AG09319 (cell line): ENCODE measurements around the gene RAP1GAP2.

ENCODE experiments used
- DNase-seq: peaks from one replicate; pipeline ENCODE4 v3.0.0-alpha.2; 2010; ENCODE audit warnings: low read depth; ENCODE audit errors: extremely low read depth
- TF ChIP-seq, protein P1 (sequence below): IDR thresholded peaks from 2 replicates; pipeline ENCODE4 v1.5.1; 2011; ENCODE audit warnings: low read depth, mild to moderate bottlenecking, inconsistent platforms, low read length, moderate library complexity

RAP1GAP2 gene

DNA sequence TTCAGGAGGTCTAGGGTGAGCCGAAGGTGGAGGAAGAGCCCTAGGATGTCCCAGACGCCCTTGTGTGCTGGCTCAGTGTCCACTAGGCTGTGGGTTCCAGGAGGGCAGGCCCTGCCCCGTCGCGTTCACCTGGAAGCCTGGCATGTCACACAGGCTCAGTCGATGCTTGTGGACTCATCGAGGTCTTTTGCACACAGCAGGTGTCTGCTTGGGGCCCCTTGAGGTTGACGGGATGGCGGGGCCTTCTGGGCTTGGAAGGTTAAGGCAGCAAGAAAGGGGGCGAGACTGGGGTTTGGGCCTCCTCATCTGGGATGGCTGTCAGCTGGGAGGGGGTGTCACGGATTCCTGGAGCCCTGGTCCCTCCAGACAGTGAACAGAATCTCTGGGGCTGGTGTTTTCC, 1.9 kb downstream of the RAP1GAP2 start:
- TF ChIP-seq, protein P1, sequence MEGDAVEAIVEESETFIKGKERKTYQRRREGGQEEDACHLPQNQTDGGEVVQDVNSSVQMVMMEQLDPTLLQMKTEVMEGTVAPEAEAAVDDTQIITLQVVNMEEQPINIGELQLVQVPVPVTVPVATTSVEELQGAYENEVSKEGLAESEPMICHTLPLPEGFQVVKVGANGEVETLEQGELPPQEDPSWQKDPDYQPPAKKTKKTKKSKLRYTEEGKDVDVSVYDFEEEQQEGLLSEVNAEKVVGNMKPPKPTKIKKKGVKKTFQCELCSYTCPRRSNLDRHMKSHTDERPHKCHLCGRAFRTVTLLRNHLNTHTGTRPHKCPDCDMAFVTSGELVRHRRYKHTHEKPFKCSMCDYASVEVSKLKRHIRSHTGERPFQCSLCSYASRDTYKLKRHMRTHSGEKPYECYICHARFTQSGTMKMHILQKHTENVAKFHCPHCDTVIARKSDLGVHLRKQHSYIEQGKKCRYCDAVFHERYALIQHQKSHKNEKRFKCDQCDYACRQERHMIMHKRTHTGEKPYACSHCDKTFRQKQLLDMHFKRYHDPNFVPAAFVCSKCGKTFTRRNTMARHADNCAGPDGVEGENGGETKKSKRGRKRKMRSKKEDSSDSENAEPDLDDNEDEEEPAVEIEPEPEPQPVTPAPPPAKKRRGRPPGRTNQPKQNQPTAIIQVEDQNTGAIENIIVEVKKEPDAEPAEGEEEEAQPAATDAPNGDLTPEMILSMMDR: no peak
- DNase-seq: no peak

DNA sequence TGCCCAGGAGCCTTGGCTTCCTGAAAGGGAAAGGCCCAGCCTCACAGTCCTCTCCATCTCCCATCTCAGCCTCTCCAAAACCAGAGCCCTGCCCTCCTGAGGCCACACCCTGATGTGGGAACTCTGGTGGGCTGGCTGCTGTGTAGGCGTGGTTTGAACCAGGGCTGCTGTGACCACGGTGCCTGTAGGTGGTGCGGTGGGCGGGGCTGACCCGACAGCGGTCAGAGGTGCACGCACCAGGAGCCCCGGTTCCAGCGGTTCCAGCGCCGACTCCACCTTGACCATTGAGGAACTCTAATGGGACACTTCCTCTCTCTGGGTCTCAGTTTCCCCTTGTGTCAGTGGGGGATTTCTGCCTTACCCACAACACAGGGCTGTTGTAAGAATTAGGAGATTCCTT, 2.4 kb downstream of the RAP1GAP2 start:
- TF ChIP-seq, protein P1: no peak
- no peak for DNase-seq

- TF ChIP-seq, protein P1: no peak
- DNase-seq: no peak
These were observed 3.4 kb downstream of the RAP1GAP2 start for GRCh38 chr17:2799653-2800052.

DNA sequence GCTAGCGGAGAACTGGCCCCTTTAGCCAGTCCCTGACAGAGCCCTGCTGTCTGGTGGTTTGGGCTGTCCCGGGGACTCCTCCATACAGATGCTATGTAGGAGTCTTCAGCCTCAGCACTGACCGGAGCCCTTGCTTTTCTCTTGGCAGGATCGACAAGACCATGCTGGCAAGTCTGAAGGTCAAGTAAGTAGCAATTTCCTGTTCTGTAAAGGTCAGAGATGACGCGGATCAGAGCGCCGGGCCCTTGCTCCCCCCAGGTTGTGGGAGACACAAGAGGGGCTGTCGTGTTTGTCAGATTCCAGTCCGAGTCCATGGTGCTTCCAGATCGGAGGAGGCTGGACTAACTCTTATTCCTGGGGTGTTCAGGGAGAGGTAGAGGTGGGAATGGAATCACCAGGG, 4.1 kb downstream of the RAP1GAP2 start:
- TF ChIP-seq, protein P1: no peak
- no peak for DNase-seq

GRCh38 chr17:2801841-2802240, 5.6 kb downstream of the RAP1GAP2 start:
- TF ChIP-seq, protein P1: no peak
- DNase-seq: no peak

DNA sequence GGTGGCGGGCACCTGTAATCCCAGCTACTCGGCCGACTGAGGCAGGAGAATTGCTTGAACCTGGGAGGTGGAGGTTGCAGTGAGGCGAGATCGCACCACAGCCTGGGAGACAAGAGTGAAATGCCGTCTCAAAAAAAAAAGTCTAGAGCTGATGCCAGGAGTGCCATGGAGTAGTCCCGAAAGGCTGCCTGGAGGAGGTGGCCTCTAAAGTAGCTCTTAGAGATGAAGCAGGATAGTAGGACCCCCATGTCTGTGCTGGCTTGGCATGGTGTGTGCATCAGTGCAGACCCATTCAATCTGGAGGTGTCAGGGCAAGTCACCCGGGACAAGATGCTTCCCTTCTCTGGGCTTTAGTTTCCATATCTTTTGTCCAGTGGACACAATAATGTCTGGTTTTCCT, 6.3 kb downstream of the RAP1GAP2 start:
- no peak for DNase-seq
- TF ChIP-seq, protein P1: no peak

- TF ChIP-seq, protein P1: no peak
- no peak for DNase-seq
These were observed 7.1 kb downstream of the RAP1GAP2 start for GRCh38 chr17:2803386-2803785.

- TF ChIP-seq, protein P1: no peak
These were observed 7.7 kb downstream of the RAP1GAP2 start for GRCh38 chr17:2803971-2804370.

More at GRCh38 chr17:2803971-2804370, 7.7 kb downstream of the RAP1GAP2 start:
- DNase-seq: no peak
